ENCODE results near the gene C1QB. TPM values are rescaled to one million over a fixed set of nuclear protein-coding genes. Genes with fewer than 3 reads are reported as not detected.

C1QB gene
- total and polyA plus RNA-seq, 2 experiments from 2014 or later, result not detected

DNA sequence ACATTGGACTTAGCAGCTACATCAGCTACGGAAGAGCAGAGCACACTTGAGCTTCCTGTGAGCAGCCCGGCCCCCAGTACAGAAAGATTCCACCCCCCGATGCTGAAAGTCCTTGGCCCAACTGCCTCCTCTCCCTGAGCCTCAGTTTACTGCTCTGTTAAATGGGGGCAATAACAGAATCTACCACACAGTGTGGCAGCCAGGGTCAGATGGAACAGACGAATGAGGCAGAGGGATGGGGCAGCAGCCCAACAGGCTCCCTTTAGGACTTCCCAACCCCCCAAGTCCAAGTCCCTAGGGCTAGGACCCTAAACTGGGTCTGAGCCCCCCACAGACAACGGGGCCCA lies 39.5 kb upstream of the C1QB start (continued):
- TF ChIP-seq ZNF114 (CRISPR knock-in tag; IDR thresholded peaks at IDR 0.05), result no peak
- TF ChIP-seq, protein P1, sequence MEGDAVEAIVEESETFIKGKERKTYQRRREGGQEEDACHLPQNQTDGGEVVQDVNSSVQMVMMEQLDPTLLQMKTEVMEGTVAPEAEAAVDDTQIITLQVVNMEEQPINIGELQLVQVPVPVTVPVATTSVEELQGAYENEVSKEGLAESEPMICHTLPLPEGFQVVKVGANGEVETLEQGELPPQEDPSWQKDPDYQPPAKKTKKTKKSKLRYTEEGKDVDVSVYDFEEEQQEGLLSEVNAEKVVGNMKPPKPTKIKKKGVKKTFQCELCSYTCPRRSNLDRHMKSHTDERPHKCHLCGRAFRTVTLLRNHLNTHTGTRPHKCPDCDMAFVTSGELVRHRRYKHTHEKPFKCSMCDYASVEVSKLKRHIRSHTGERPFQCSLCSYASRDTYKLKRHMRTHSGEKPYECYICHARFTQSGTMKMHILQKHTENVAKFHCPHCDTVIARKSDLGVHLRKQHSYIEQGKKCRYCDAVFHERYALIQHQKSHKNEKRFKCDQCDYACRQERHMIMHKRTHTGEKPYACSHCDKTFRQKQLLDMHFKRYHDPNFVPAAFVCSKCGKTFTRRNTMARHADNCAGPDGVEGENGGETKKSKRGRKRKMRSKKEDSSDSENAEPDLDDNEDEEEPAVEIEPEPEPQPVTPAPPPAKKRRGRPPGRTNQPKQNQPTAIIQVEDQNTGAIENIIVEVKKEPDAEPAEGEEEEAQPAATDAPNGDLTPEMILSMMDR (conservative IDR thresholded peaks at IDR 0.05; ENCODE audit: low read depth in 2 of 2), result no peak
- no peak for TF ChIP-seq CREB1 (CRISPR knock-in tag; IDR thresholded peaks at IDR 0.05; ENCODE audit: low read depth)
- no peak for TF ChIP-seq STAT1 (IDR thresholded peaks at IDR 0.05; ENCODE audit: unreplicated experiment)
- TF ChIP-seq, protein P2, sequence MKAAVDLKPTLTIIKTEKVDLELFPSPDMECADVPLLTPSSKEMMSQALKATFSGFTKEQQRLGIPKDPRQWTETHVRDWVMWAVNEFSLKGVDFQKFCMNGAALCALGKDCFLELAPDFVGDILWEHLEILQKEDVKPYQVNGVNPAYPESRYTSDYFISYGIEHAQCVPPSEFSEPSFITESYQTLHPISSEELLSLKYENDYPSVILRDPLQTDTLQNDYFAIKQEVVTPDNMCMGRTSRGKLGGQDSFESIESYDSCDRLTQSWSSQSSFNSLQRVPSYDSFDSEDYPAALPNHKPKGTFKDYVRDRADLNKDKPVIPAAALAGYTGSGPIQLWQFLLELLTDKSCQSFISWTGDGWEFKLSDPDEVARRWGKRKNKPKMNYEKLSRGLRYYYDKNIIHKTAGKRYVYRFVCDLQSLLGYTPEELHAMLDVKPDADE (IDR thresholded peaks at IDR 0.05), result no peak
- TF ChIP-seq EZH2phosphoT487 (IDR thresholded peaks at IDR 0.05; ENCODE audit: unreplicated experiment), result no peak
- TF ChIP-seq ZNF331 (CRISPR knock-in tag; IDR thresholded peaks at IDR 0.05; ENCODE audit: low read depth), result no peak
- no peak for TF ChIP-seq NANOG (IDR thresholded peaks at IDR 0.05; ENCODE audit: borderline replicate concordance)

DNA sequence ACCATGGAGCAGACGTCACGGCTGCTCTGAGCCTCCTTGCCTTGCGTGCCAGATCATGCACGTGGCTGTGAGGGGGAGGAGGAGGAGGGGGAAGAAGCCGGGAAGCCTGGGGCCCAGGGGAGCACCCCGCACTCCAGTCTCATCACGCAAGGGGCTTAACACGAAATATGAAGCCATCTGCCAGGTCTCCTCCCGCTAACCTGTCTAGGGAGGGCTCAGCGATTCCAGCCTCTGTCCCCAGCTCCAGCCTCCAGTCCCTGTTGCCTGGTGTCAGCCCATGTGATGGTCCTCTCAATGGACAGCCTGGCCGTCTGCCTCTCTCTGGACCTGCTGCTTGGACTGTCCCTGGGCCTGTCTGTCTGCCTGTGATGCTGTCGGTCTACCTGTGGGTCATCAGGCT lies 39.1 kb upstream of the C1QB start:
- no peaks in the 10 kb centered on the region for H3K36me3 Mint-ChIP-seq (ENCODE audit: low read depth)
- Histone ChIP-seq H3F3A (replicated peaks; ENCODE audit: low read depth) (no peaks in the 10 kb centered on the region), H3K4me1 (ENCODE audit: insufficient read depth) (0 out of 2 replicates have a peak, but pooled peaks cover 6% of the 10 kb centered on the region), H3K9me2 (ENCODE audit: insufficient read depth) (no peaks in the 10 kb centered on the region), H2AFZ (no peak overlapping the region), H3K27ac (ENCODE audit: low read depth) (no peak overlapping the region), H3K36me3 (ENCODE audit: insufficient read depth) (no peaks in the 10 kb centered on the region), H3K4me2 (no peak overlapping the region), H3K27me3 (ENCODE audit: insufficient read depth) (no peaks in the 10 kb centered on the region), H4K20me1 (replicated peaks; ENCODE audit: insufficient read depth) (0 out of 2 replicates have a peak, but pooled peaks cover 3% of the 10 kb centered on the region), H3K4me3 (no peak overlapping the region), H3K79me2 (replicated peaks; ENCODE audit: insufficient read depth) (no peaks in the 10 kb centered on the region)
- H3K4me1 Mint-ChIP-seq, result peaks cover 23% of the 10 kb centered on the region
- peaks cover 18% of the 10 kb centered on the region for H3K27me3 Mint-ChIP-seq (ENCODE audit: insufficient read depth, low read depth, poor library complexity)
- no peak overlapping the region for H3K27ac Mint-ChIP-seq
- no peak for TF ChIP-seq CREB1 (CRISPR knock-in tag; IDR thresholded peaks at IDR 0.05; ENCODE audit: low read depth)
- no peak for TF ChIP-seq ZNF331 (CRISPR knock-in tag; IDR thresholded peaks at IDR 0.05; ENCODE audit: low read depth)
- TF ChIP-seq NANOG (IDR thresholded peaks at IDR 0.05; ENCODE audit: borderline replicate concordance), result no peak
- no peak for TF ChIP-seq EZH2phosphoT487 (IDR thresholded peaks at IDR 0.05; ENCODE audit: unreplicated experiment)
- no peak for TF ChIP-seq EZH2 (IDR thresholded peaks at IDR 0.05; ENCODE audit: low read depth, unreplicated experiment)
- no peak for TF ChIP-seq STAT1 (IDR thresholded peaks at IDR 0.05; ENCODE audit: unreplicated experiment)
- H3K9me3 Mint-ChIP-seq, result no peaks in the 10 kb centered on the region; the same call in 2 of the 3 replicates
- H3K4me3 Mint-ChIP-seq, result no peak overlapping the region
- DNase-seq (ENCODE audit: low spot score) (no peak), ATAC-seq (no peak)

DNA sequence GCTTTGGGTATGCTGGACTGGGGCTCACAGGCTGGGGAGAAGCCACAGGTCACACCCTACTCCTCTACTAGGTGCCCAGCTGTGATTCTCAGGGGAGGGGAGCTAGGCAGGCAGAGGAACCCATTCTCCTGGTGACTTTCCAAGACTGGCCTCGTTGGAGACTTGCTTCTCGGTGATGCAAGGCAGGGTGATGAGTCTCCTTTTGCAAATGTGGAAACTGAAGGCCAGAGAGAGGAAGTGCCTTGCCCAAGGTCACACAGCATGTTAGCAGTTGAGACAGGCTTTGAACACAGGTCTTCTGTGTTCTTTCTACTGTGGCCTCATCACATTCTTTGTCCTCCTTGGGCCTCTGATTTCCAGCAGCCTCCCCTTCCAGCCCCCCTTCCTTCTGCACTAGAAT lies 37.1 kb upstream of the C1QB start:
- Histone ChIP-seq H3K36me3 (ENCODE audit: insufficient read depth) (no peaks in the 10 kb centered on the region), H3K9me2 (ENCODE audit: insufficient read depth) (no peaks in the 10 kb centered on the region), H2AFZ (no peak overlapping the region), H3K4me2 (no peak overlapping the region), H3F3A (replicated peaks; ENCODE audit: low read depth) (no peaks in the 10 kb centered on the region), H3K4me3 (no peak overlapping the region), H3K27me3 (ENCODE audit: insufficient read depth) (no peaks in the 10 kb centered on the region), H3K27ac (ENCODE audit: low read depth) (no peak overlapping the region), H3K4me1 (ENCODE audit: insufficient read depth) (0 out of 2 replicates have a peak, but pooled peaks cover 6% of the 10 kb centered on the region), H4K20me1 (replicated peaks; ENCODE audit: insufficient read depth) (0 out of 2 replicates have a peak, but pooled peaks cover 3% of the 10 kb centered on the region), H3K79me2 (replicated peaks; ENCODE audit: insufficient read depth) (no peaks in the 10 kb centered on the region)
- TF ChIP-seq STAT1 (IDR thresholded peaks at IDR 0.05; ENCODE audit: unreplicated experiment) (no peak), EZH2phosphoT487 (IDR thresholded peaks at IDR 0.05; ENCODE audit: unreplicated experiment) (no peak)
- H3K4me3 Mint-ChIP-seq, result no peak overlapping the region
- H3K27me3 Mint-ChIP-seq (ENCODE audit: insufficient read depth, low read depth, poor library complexity), result peaks cover 9% of the 10 kb centered on the region
- H3K36me3 Mint-ChIP-seq (ENCODE audit: low read depth), result no peaks in the 10 kb centered on the region
- DNase-seq (ENCODE audit: low spot score) (no peak), ATAC-seq (no peak)
- peaks cover 12% of the 10 kb centered on the region for H3K4me1 Mint-ChIP-seq
- H3K27ac Mint-ChIP-seq, result no peak overlapping the region
- H3K9me3 Mint-ChIP-seq, result no peaks in the 10 kb centered on the region

Data from GM23338 (cell line).